GM12873 (cell line): ENCODE data around the gene TSFM.

ENCODE experiments used
- CTCF ChIP-seq: IDR thresholded peaks from 2 replicates; pipeline ENCODE4 v1.5.1; 2012; ENCODE audit warnings: low read depth, mild to moderate bottlenecking, moderate library complexity, low read length, control low read depth; ENCODE audit not compliant: insufficient read depth; ENCODE audit errors: missing control alignments

The TSFM gene

GRCh38 chr12:57829025-57829777 is 46.6 kb downstream of the TSFM start:
- no peak for TF ChIP-seq CTCF

- TF ChIP-seq CTCF, result no peak
These were observed 47.8 kb downstream of the TSFM start for GRCh38 chr12:57830393-57830792.

- no peak for TF ChIP-seq CTCF
These were observed 50.4 kb downstream of the TSFM start for GRCh38 chr12:57832966-57833365.

GRCh38 chr12:57833672-57834071 is 51.1 kb downstream of the TSFM start:
- no peak for TF ChIP-seq CTCF

GRCh38 chr12:57834086-57834876 is 51.7 kb downstream of the TSFM start:
- no peak for TF ChIP-seq CTCF

- no peak for TF ChIP-seq CTCF
These were observed 53.0 kb downstream of the TSFM start for GRCh38 chr12:57835366-57836288.
